Measurements from ENCODE around the gene IGF2R. TPM values are rescaled to one million over a fixed set of nuclear protein-coding genes. Genes with fewer than 3 reads are reported as not detected.

IGF2R gene
- total RNA-seq, 4 donors from 2014 or later = 56.6 to 134 (median 108) TPM

DNA sequence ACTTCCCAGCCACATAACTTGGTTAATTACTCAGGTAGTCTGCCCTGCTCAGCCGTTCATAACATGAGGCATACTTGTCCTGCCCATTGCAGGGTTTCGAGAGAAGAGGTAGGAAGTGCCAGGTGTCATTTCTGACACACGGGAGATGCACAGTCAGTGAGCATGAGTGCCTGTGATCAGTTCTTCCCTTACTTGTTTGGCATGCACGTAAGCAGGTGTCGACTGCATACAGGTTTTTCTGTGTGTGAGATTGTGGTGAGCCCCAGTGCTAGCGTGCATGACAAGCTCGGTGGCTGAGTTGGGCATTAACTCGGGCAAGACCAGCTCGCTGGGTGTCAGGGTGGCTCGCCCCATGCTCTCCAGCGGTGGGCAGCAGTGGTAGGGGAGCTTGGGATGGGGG lies 101.5 kb downstream of the IGF2R start:
- intact Hi-C loops (cut with DNase I; ENCODE audit: low total_unique reads) (no loop called here), in situ Hi-C loops (cut with MboI; ENCODE audit: low sequenced_read_pairs in 4 of 4) (no loop called here)
- no peak for ATAC-seq
- H3K27ac ChIP-seq = no peak overlapping the region
- TF ChIP-seq CTCF (IDR thresholded peaks at IDR 0.05 in 4 of 5, conservative IDR thresholded peaks at IDR 0.05 in 1 of 5) (no peak), POLR2A (IDR thresholded peaks at IDR 0.05) (no peak)
- no peak for DNase-seq
- H3K4me3 ChIP-seq = no peak overlapping the region
- H3K4me1 ChIP-seq = peaks cover 0 to 16% of the 10 kb centered on the region in 2 donors
- H3K9me3 ChIP-seq = no peaks in the 10 kb centered on the region
- H3K36me3 ChIP-seq = peaks cover 2 to 74% of the 10 kb centered on the region in 2 donors
- no peaks in the 10 kb centered on the region for H3K27me3 ChIP-seq

GRCh38 chr6:160070831-160071230 lies 101.9 kb downstream of the IGF2R start:
- in situ Hi-C loops (cut with MboI; ENCODE audit: low sequenced_read_pairs in 4 of 4) (no loop called here), intact Hi-C loops (cut with DNase I; ENCODE audit: low total_unique reads) (no loop called here)
- no peak for TF ChIP-seq CTCF (IDR thresholded peaks at IDR 0.05 in 4 of 5, conservative IDR thresholded peaks at IDR 0.05 in 1 of 5)
- no peak for TF ChIP-seq POLR2A (IDR thresholded peaks at IDR 0.05)
- H3K4me1 ChIP-seq = peaks cover 0 to 14% of the 10 kb centered on the region in 2 donors
- H3K9me3 ChIP-seq = no peaks in the 10 kb centered on the region
- peaks cover 2 to 78% of the 10 kb centered on the region in 2 donors for H3K36me3 ChIP-seq
- H3K27ac ChIP-seq = no peak overlapping the region
- ATAC-seq (no peak), DNase-seq (no peak)
- no peaks in the 10 kb centered on the region for H3K27me3 ChIP-seq
- H3K4me3 ChIP-seq = no peak overlapping the region

GRCh38 chr6:160071805-160072690 lies 103.2 kb downstream of the IGF2R start:
- no peak for ATAC-seq
- Histone ChIP-seq H3K27me3 (no peaks in the 10 kb centered on the region), H3K36me3 (peaks cover 2 to 88% of the 10 kb centered on the region in 2 donors), H3K9me3 (no peaks in the 10 kb centered on the region), H3K27ac (no peak overlapping the region), H3K4me3 (no peak overlapping the region), H3K4me1 (peaks cover 0 to 6% of the 10 kb centered on the region in 2 donors)
- intact Hi-C loops (cut with DNase I; ENCODE audit: low total_unique reads) = no loop called here
- TF ChIP-seq POLR2A (IDR thresholded peaks at IDR 0.05) = no peak
- no peak for TF ChIP-seq CTCF (IDR thresholded peaks at IDR 0.05 in 4 of 5, conservative IDR thresholded peaks at IDR 0.05 in 1 of 5)
- DNase-seq = no peak
- in situ Hi-C loops (cut with MboI; ENCODE audit: low sequenced_read_pairs in 4 of 4) = no loop called here

DNA sequence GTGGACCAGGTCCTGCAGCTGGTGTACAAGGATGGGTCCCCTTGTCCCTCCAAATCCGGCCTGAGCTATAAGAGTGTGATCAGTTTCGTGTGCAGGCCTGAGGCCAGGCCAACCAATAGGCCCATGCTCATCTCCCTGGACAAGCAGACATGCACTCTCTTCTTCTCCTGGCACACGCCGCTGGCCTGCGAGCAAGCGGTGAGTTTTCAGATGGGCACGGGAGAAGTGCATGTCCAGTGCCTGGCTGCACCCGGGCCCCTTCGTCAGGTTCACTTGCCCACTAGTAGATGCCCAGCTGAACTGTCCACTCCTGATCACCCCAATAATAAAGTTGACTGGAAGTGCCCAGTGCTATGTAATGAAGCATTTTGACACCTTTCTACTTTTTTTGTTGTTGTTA lies 104.4 kb downstream of the IGF2R start:
- no peak overlapping the region for H3K27ac ChIP-seq
- TF ChIP-seq CTCF (IDR thresholded peaks at IDR 0.05 in 4 of 5, conservative IDR thresholded peaks at IDR 0.05 in 1 of 5) (no peak), POLR2A (IDR thresholded peaks at IDR 0.05) (no peak)
- H3K27me3 ChIP-seq = no peaks in the 10 kb centered on the region
- H3K9me3 ChIP-seq = no peaks in the 10 kb centered on the region
- DNase-seq (no peak), ATAC-seq (no peak)
- H3K4me1 ChIP-seq = no peaks in the 10 kb centered on the region
- in situ Hi-C loops (cut with MboI; ENCODE audit: low sequenced_read_pairs in 4 of 4) (no loop called here), intact Hi-C loops (cut with DNase I; ENCODE audit: low total_unique reads) (no loop called here)
- peaks cover under 1 to 95% of the 10 kb centered on the region in 2 donors for H3K36me3 ChIP-seq
- no peak overlapping the region for H3K4me3 ChIP-seq

Data from gastrocnemius medialis (tissue), 4 donors.